HG02973 (cell line): ENCODE data around the gene ADCY2.

ENCODE experiments used
- ATAC-seq: cut with Tn5 transposase; IDR thresholded peaks from one replicate; pipeline ENCODE4 v1.9.1; 2021; ENCODE audit warnings: moderate library complexity; ENCODE audit not compliant: unreplicated experiment

ADCY2 gene

DNA sequence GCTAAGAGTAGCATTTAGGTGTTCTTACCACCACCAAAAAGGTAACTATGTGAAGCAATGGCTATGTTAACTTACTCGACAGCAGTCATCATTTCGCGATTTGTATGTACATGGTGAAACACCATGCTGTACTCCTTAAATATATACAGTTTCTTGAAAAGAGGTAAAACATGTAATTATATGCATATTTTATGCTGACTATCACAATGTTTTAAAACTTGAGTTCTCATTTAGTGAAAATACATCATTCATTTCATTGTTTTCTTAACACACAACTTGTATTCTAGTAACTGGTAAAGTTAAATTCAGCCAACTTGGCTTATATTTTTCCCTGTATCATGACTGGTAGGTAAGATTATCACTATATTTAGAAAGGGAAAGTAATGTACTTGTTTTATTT lies 189.9 kb downstream of the ADCY2 start:
- ATAC-seq = no peak

DNA sequence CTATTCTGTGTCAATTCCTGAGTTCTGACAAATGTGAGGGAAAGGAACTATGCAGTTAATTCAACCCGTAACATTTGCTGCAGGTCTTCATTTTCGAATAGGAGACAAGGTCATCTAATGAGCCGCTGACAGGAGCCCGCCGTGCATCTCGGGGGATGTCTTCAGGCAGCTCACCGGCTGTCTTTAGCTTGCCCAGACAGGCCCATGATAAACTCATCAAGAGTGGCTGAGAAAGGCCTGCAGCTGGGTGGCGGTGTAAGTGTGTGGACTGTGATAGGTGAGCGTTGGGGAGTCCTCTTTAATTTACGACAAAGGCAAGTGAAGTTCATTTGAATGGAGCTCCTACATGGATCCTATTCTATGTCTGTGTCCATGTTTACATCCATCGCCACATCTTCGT lies 190.5 kb downstream of the ADCY2 start:
- no peak for ATAC-seq

DNA sequence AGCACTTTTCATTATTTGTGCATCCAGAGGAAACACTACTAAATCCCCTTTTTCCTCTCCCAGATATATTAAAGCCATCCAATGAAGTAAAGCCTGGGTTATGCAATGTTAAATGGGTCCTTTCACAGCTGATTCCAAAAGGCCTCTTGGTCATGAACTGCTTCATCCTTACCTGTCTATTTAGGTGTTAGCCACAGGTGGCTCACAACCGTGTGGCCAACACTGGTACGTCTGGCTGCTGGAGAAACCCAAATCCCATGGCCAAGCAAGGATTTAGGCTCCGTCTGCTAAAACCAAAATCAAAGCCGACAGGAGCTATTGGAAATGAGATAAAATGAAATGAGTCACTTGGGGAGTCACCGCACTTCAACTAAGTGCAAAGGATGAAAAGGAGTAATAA lies 193.9 kb downstream of the ADCY2 start:
- ATAC-seq = no peak

DNA sequence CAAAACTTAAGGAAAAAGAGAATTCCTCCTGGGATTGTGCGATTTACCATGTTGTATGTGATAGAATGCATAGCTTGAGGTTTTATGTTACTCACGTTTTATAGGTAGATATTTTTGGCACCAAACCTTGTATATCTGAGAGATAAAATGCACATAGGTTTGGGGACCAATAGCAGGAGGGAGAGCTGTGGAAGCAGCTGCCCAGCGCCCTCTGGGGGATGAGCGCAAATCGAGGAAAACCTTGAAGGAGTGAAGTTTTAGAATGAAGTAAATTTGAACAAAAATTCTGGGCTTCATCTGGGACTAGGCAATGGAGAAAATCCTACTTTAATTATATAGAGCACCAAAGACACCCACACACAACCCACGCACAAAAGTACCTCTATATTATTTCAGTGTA lies 197.0 kb downstream of the ADCY2 start:
- ATAC-seq = no peak

DNA sequence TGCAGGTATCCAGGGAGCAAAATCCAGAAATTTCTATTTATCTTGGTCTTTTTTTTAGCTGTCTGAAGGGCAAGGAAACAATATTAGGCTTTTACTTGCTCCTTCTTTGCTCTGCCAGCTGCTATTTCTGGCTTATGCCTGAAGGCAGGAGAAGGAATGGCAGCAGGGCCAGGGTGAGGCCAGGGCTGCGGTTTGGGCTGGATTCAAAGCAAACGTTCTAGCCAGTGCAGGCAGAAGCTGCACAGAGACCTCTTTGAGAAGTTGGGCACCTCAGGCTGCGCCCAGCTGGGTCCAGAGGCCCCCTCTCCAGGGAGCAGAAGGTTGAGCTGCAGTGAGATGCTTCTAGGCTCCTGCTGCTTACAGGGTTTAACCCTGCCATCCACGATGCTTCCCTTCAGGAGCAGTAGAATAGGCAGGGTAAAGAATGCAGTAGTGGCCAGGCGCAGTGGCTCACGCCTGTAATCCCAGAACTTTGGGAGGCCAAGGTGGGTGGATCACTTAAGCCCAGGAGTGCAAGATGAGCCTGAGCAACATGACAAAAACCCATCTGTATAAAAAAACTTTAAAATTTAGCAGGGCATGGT lies 201.2 kb downstream of the ADCY2 start:
- no peak for ATAC-seq

DNA sequence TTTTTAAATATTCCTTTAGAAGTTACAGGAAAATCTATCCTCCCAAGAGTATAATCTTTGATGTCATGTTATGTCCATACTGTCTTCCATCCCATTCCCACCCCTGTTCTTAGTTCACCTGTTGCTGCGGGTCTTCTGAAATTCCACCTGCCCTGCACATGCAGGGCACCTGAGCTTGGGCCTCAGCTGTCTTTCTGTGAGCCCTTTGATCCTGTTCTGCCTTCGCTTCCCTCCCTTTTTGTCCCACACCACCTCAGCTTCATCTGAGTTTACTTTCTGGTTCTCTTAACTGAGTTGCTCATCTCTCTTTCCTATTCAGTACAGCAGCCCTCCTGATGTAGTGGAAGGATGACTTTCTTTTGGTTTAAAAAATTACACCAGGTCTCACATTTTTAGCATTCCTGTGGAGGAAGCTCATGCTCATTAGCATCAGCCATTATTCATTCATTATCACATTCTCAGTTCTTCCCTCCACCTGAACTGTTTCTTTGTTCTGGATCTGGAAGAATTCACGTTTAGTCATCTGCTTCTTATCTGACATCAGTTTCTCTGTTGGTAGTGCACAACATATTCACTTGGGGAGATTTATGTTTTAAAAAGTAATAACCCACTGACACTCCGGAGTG lies 211.0 kb downstream of the ADCY2 start:
- no peak for ATAC-seq

DNA sequence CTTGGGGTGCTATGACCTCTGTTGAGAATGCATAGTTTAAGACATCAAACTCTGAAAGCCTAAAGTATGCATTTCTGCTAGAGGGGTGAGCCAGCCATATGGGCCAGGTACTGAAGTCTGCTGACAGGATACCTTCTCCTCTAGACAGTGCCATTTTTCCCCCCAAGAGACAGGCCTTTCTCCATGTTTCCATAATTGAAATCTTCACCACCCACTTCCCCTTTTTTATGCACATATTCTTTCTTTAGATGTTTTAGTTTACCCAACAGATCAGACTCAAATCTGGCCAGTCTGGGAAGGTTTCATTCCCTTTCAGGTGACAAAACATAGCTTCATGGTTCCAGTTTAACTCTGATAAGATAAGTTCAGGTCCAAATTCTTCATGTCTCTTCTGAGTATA lies 212.8 kb downstream of the ADCY2 start:
- no peak for ATAC-seq

DNA sequence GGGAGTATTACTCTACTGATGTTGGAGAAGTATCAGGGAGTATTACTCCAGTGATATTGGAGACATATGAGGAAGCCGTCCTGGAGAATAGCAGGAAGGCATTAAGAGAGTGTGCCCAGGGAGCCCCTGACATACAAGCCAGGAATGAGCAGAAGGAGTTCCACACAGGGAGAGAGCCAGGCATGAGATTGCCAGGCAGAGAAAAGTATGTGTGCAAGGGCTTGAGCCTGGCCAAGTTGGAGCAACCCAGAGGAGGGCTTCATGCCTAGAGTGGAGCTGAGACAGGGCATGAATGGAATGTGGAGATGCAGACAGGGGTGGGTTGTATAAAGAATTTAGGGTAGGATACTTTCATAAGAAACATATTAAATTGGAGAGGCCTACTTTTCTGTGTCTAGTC lies 213.8 kb downstream of the ADCY2 start:
- no peak for ATAC-seq

DNA sequence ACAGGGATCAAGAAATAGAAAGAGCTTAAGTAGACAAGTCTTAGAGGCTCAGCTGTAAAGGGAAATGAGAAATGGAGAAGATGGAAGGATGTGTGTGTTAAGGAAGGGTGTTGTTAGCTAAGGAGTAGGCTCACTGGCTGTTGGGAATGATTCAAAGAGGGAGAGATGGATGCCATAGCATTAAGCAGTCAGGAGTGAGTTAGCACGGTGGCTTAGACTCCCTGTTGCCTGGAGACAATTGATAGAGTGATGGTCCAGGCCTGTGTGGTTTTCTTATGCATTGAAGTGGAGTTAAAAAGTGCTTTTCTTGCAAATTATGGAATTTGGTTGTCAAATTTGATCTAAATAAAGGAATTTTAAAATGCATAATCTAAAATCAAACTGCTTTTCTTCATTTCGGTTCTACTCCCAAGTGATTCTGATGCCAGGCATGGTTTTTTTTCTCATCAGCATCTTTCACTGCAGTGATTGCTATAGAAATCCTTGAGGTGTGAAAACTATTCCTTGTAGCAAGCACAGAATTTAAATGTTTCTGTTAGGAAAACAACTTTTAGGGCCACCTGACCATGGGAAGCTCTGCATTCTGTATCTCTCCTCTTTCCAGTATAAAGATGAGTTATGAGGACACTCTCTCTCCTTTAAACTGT lies 214.7 kb downstream of the ADCY2 start:
- no peak for ATAC-seq

DNA sequence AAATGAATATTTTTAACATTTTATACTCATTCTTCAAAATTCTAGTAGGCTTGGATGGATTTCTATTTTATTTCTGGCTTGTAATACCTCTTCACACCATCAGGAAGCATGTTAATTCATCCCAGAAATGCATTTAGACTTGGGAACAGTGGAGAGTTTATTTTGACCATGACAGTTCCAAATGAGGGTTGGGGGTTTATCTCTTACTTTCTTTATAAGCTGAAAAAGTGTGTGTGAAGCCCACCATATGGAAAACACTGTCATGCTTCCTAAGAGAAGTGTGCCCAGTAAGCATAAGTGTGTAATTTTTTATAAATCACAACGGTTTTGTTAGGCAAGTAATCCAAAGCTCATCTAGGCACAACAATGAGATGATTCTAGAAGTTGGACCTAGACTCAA lies 215.6 kb downstream of the ADCY2 start:
- ATAC-seq = no peak

DNA sequence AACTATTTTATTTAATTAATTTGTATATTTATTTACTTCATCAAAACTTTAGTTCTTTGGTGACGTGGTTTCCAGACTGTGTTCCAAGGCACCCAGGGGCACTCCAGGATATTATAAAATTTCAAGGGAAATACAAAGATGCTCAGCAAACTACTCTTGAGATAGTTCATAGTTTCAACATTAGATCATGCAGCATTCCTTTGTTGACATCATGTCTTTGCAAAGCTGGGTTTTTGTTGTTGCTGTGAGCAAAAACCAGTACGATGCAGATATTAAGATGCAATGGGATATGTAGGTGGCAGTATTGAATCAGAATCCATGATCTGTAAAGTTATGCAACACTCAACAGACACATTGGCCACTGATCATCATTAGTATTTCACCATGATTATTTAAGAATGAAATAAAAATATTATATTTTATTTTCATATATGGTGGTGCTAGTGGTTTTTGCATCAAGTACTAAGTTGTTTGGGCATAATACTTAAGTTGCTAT lies 219.7 kb downstream of the ADCY2 start:
- ATAC-seq = no peak

DNA sequence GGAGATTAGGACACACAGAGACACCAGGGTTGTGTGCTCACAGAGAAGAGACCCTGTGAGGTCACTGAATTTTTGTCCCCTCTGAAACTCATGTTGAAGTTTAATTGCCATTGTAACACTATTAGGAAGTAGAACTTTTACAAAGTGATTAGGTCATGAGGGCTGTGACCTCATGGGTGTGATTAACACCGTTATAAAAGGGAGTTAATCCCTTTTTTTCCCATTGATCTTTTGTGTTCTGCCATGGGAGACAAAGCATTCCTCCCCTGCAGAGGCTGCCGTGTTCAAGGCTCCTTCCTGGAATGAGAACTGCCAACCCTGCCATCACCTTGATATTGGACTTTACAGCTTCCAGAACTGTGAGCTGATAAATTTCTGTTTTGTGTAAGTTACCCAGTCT lies 221.0 kb downstream of the ADCY2 start:
- ATAC-seq = no peak

DNA sequence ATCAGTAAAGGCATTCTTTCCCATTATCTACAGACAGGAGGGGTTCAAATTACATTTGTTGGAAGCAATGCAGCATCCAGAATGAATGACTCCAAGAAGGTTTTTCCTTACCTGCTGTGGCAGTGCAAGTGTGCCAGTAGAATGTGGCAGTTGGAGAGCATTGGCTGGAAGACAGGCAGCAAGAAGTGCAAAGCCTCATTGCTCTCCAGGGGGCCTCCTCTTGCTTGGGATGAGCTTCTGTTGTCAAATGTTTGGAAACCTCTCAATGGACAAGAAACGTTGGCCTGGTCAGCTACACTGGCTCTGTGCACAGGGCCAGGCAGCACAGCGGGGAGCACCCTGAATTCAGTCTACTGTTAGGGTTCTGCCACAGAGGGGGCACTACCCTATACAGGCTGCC lies 226.6 kb downstream of the ADCY2 start:
- no peak for ATAC-seq

DNA sequence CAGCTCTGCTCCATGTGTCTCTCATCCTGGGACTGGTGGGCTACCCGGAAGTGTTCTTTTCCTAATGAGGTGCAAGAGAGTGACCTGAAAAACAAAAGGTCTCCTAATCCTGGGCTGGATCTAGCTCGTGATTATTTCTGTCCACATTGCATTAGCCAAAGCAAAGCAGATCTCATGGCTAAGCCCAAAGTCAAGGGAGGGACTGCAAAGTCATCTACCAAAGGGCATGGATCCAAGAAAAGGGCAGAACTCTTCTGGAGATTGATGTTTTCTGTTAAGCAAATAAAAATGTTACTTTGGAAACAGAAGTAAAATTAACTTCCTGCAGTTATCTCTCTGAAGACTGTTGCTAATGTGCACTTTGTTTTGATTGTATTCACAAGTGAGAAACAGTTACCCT lies 229.8 kb downstream of the ADCY2 start:
- no peak for ATAC-seq

DNA sequence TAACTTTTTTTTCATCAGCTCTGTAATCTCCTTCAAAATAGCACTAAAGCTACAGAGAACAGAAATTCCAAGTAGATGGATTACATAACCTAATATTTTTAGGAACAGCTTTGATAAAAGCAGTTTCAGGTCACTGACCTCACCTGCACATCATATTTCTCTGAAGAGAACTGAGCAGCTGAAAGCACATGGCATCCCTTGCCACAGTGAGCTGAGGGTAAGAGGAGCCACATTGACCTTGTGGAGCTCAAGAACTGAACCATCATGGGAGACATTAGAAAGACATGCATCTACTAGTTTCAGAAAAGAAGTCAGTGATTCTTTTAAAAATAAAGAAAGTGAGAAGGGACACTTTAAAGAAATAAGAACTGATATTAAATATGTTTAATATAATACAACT lies 232.3 kb downstream of the ADCY2 start:
- no peak for ATAC-seq

DNA sequence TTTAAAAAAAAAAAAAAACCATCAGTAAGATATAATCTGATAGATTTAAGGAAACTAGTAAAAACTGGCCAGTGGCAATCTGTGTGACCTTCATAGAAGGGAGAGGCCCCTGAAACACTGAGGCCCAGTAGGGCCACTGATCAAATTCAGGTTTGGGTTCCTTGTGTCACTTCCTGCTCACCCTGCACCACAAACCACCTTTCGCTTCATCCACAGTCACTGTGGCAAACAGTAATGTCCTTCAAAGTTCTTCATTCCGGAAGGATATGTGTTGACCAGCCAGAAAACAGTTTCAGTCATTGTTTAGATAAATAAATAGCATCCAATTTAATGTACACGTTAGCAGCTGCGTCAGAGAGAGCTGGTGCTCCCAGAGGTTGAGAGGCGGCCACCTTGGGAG lies 232.9 kb downstream of the ADCY2 start:
- no peak for ATAC-seq

DNA sequence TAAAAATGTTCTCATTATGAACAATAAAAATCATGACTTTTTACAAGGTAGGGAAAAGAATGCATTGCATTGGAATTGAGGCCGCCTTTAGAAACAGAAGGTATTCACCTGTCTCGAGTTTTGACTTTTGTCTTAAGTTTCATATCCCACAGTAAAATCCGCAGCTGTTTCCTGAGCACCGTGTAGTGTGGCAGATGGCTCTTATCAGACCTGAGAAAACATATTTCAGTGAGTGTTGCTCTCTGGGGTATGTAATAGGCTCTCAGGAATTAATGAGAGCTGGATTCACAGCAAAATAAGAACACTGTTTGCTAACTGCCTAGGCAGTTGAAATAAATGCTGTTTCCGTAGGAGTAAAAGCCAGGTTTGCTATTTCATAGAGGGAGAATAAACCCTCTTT lies 233.6 kb downstream of the ADCY2 start:
- no peak for ATAC-seq

DNA sequence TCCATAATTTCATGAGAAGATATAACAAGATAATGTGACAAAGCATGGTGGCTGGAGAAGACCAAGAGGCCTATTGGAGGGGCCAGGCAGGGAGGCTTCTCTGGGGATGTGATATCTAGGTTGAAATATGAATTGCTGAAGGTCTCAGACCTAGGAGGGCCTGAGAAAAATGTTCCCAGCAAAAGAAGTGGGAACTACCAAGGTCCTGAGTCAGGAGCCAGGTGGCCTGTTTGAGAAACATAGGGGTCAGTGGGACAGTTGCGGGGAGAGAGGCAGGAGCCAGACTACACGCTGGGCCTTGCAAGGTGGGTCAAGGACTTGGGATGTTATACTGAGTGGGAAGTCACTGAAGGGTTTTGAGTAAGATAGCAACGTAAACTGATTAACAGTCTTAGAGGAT lies 238.9 kb downstream of the ADCY2 start:
- no peak for ATAC-seq

DNA sequence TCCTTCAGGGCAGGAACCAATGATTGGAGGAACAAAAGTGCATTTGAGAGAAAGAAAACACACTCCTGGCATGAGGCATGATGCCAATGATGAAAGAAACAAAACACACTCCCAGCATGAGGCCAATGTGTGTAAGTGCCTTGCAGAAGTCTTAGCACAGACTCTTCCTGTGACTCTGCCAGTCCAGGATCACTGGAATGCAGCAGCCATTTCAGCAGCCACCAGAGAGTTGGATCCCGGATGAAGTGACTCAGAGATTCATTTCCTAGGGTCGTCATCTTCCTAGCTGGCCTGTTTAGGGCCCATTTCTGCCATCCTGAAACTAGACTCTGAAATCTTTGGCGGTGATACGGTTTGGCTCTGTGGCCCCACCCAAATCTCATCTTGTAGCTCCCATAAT lies 242.5 kb downstream of the ADCY2 start:
- no peak for ATAC-seq

DNA sequence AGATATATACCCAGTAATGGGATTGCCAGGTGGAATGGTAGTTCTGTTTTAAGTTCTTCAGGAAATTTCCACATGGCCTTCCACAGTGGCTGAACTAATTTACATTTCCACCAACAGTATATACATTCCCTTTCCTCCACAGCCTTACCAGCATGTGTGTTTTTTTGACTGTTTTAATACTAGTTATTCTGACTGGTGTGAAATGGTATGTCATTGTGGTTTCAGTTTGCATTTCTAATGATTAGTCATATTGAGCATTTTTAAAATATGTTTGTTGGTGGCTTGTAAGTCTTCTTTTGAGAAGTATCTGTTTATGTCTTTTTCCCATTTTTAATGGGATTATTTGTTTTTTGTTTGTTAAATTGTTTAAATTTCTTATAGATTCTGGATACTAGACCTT lies 246.1 kb downstream of the ADCY2 start:
- no peak for ATAC-seq

DNA sequence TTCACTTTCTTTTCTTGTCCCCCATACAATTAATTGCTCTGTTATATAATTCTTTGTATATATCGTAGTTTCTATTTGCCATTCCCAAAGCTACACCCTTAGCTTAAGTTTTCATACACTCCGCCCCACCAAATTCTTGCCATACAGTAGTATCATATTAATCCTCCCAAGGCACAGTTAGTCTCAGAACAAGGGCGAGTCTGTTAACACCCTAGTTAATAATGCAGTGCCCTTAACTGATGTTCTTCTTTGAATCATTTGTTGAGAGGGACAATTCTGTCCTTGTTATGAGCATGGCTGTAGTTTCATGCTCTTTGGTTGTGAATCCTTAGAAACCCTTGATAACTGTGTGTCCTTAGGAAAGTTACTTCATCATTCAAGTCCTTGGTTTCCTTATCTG lies 248.8 kb downstream of the ADCY2 start:
- no peak for ATAC-seq

DNA sequence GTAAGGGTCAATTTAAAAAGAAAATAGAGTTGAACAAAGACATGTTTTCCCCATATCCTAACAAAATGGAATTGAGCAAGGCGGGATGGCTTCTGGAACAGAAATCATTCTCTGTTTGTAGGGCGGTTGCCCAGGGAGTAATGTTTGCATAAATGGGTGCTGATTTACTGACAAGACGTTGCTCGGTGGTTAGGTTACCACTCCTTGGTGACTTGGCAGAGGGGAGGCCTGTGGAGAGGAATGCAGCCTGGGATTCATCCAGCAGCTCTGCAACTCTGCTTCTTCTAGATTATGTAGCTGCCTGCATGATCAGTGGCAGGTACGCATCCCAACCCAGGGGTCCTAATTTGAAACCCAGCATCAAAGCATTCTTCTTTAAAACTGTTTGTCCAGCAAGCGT lies 254.8 kb downstream of the ADCY2 start:
- no peak for ATAC-seq

DNA sequence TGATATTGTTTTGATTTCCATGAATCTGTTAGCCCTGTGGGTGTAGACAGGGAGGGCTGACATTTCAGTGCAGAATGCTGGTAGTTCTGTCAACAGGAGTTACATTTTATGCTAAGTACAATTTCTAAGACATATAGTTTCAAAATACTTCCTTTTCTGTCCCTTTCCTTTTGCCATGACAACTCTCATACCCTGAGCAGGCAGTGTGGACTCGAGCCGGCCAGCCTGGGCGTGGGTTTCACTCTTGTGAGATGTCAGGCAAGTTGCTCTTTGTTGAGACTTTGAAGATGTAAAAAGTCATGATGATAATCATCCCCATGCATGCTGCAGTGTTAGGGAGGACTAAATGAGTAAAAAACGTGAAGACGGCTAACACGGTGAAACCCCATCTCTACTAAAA lies 257.1 kb downstream of the ADCY2 start:
- no peak for ATAC-seq
